ENCODE data around the gene EGF. TPM values are rescaled to one million over a fixed set of nuclear protein-coding genes. Genes with fewer than 3 reads are reported as not detected.

Gene EGF
- total RNA-seq, 1 donor from 2014 or later: not detected

- H3K4me3 Mint-ChIP-seq: no peak overlapping the region
- intact Hi-C loops (cut with micrococcal nuclease): no loop called here
- H3K27me3 Mint-ChIP-seq: peaks cover 3% of the 10 kb centered on the region
- H3K4me1 Mint-ChIP-seq: no peaks in the 10 kb centered on the region
- no peaks in the 10 kb centered on the region for H3K36me3 Mint-ChIP-seq (ENCODE audit: low read depth)
- no peaks in the 10 kb centered on the region for H3K9me3 Mint-ChIP-seq
- no peak for DNase-seq
- H3K27ac Mint-ChIP-seq: no peak overlapping the region
Observed at GRCh38 chr4:109957227-109957626, 44.5 kb downstream of the EGF start.

- intact Hi-C loops (cut with micrococcal nuclease): no loop called here
- no peak for DNase-seq
- Mint-ChIP-seq H3K27me3 (peaks cover 8% of the 10 kb centered on the region), H3K27ac (no peak overlapping the region), H3K9me3 (no peaks in the 10 kb centered on the region), H3K4me1 (no peaks in the 10 kb centered on the region), H3K36me3 (ENCODE audit: low read depth) (no peaks in the 10 kb centered on the region), H3K4me3 (no peak overlapping the region)
Observed at GRCh38 chr4:109959195-109959594, 46.5 kb downstream of the EGF start.

DNA sequence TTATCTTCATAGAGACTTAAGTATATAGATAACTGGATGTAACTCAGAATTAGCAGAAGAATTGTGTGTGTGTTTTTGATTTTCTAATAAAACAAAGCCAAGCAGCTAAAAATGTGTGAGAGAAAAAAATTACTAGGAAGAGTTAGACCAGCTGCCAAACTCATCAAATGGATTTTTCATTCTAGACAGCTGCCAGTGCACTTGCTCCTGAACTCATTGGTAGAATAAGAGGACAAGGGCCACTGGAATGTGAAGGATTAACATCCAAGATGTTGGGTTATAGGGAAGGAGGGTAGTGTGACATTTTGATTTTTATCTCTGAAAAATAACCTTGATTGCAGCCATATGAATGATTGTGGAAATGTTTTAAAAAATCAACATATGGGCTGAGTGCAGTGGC lies 49.7 kb downstream of the EGF start:
- Mint-ChIP-seq H3K4me1 (no peaks in the 10 kb centered on the region), H3K36me3 (ENCODE audit: low read depth) (no peaks in the 10 kb centered on the region), H3K27me3 (peaks cover 21% of the 10 kb centered on the region), H3K27ac (no peak overlapping the region), H3K9me3 (no peaks in the 10 kb centered on the region), H3K4me3 (no peak overlapping the region)
- intact Hi-C loops (cut with micrococcal nuclease): no loop called here
- DNase-seq: no peak

DNA sequence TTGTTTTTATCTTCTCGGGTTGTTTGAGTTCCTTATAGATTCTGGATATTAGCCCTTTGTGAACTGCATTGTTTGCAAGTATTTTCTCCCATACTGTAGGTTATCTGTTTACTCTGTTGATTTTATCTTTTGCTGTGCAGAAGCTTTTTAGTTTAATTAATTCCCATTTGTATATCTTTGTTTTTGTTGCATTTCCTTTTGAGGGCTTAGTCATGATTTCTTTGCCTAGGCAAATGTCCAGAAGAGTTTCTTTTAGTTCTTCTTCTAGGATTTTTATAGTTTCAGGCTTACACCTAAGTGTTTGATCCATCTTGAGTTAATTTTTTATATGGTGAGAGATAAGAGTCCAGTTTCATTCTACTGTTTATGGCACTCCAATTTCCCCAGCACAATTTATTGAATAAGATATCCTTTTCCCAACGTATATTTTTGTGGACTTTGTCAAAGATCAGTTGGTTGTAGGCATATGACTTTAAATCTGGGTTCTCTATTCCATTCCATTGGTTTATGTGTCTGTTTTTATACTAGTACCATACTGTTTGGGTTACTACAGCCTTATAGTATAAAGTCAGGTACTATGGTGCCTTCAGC lies 54.3 kb downstream of the EGF start:
- Mint-ChIP-seq H3K36me3 (ENCODE audit: low read depth) (no peaks in the 10 kb centered on the region), H3K9me3 (no peaks in the 10 kb centered on the region), H3K27ac (no peak overlapping the region), H3K27me3 (peaks cover 26% of the 10 kb centered on the region), H3K4me3 (no peak overlapping the region), H3K4me1 (peaks cover 7% of the 10 kb centered on the region)
- intact Hi-C loops (cut with micrococcal nuclease): no loop called here
- DNase-seq: no peak

GRCh38 chr4:109967798-109968520 lies 55.3 kb downstream of the EGF start:
- Mint-ChIP-seq H3K36me3 (ENCODE audit: low read depth) (no peaks in the 10 kb centered on the region), H3K27ac (no peak overlapping the region), H3K9me3 (no peaks in the 10 kb centered on the region), H3K27me3 (peaks cover 27% of the 10 kb centered on the region), H3K4me3 (no peak overlapping the region), H3K4me1 (peaks cover 7% of the 10 kb centered on the region)
- intact Hi-C loops (cut with micrococcal nuclease): no loop called here
- no peak for DNase-seq

GRCh38 chr4:109969087-109969486 lies 56.4 kb downstream of the EGF start:
- peaks cover 29% of the 10 kb centered on the region for H3K27me3 Mint-ChIP-seq
- no peaks in the 10 kb centered on the region for H3K9me3 Mint-ChIP-seq
- H3K36me3 Mint-ChIP-seq (ENCODE audit: low read depth): no peaks in the 10 kb centered on the region
- no peak overlapping the region for H3K27ac Mint-ChIP-seq
- H3K4me1 Mint-ChIP-seq: peaks cover 7% of the 10 kb centered on the region
- intact Hi-C loops (cut with micrococcal nuclease): no loop called here
- DNase-seq: no peak
- no peak overlapping the region for H3K4me3 Mint-ChIP-seq

- intact Hi-C loops (cut with micrococcal nuclease): no loop called here
Observed at GRCh38 chr4:109969919-109970318, 57.2 kb downstream of the EGF start.

GRCh38 chr4:109972786-109973528 lies 60.3 kb downstream of the EGF start:
- peaks cover 24% of the 10 kb centered on the region for H3K27me3 Mint-ChIP-seq
- intact Hi-C loops (cut with micrococcal nuclease): no loop called here
- H3K4me3 Mint-ChIP-seq: no peak overlapping the region
- peaks cover 7% of the 10 kb centered on the region for H3K4me1 Mint-ChIP-seq
- no peaks in the 10 kb centered on the region for H3K9me3 Mint-ChIP-seq
- DNase-seq: no peak
- no peak overlapping the region for H3K27ac Mint-ChIP-seq
- H3K36me3 Mint-ChIP-seq (ENCODE audit: low read depth): no peaks in the 10 kb centered on the region

More at GRCh38 chr4:109969919-109970318, 57.2 kb downstream of the EGF start:
- Mint-ChIP-seq H3K9me3 (no peaks in the 10 kb centered on the region), H3K4me1 (peaks cover 7% of the 10 kb centered on the region), H3K27ac (no peak overlapping the region), H3K27me3 (peaks cover 33% of the 10 kb centered on the region), H3K36me3 (ENCODE audit: low read depth) (no peaks in the 10 kb centered on the region), H3K4me3 (no peak overlapping the region)
- no peak for DNase-seq

GRCh38 chr4:109973529-109973905 lies 60.8 kb downstream of the EGF start:
- Mint-ChIP-seq H3K27me3 (peaks cover 26% of the 10 kb centered on the region), H3K36me3 (ENCODE audit: low read depth) (no peaks in the 10 kb centered on the region), H3K4me1 (peaks cover 7% of the 10 kb centered on the region), H3K4me3 (no peak overlapping the region), H3K9me3 (no peaks in the 10 kb centered on the region), H3K27ac (no peak overlapping the region)
- DNase-seq: no peak
- intact Hi-C loops (cut with micrococcal nuclease): no loop called here

- no peak overlapping the region for H3K27ac Mint-ChIP-seq
- no peak for DNase-seq
- no peaks in the 10 kb centered on the region for H3K36me3 Mint-ChIP-seq (ENCODE audit: low read depth)
- H3K4me3 Mint-ChIP-seq: no peak overlapping the region
- no peaks in the 10 kb centered on the region for H3K9me3 Mint-ChIP-seq
- peaks cover 44% of the 10 kb centered on the region for H3K27me3 Mint-ChIP-seq
- intact Hi-C loops (cut with micrococcal nuclease): no loop called here
- H3K4me1 Mint-ChIP-seq: no peaks in the 10 kb centered on the region
Observed at GRCh38 chr4:109976189-109976588, 63.5 kb downstream of the EGF start.

GRCh38 chr4:109977854-109978501 lies 65.3 kb downstream of the EGF start:
- Mint-ChIP-seq H3K27me3 (peaks cover 44% of the 10 kb centered on the region), H3K27ac (no peak overlapping the region), H3K4me3 (no peak overlapping the region), H3K36me3 (ENCODE audit: low read depth) (no peaks in the 10 kb centered on the region), H3K4me1 (no peaks in the 10 kb centered on the region), H3K9me3 (no peaks in the 10 kb centered on the region)
- no peak for DNase-seq
- intact Hi-C loops (cut with micrococcal nuclease): loop anchor here (1.0 kb wide), 1 partner anchor 556 kb away; no protein-coding TSS in a partner anchor

- H3K4me1 Mint-ChIP-seq: no peaks in the 10 kb centered on the region
- H3K9me3 Mint-ChIP-seq: no peaks in the 10 kb centered on the region
- no peak overlapping the region for H3K4me3 Mint-ChIP-seq
- intact Hi-C loops (cut with micrococcal nuclease): loop anchor here (1.0 kb wide), 1 partner anchor 557 kb away; no protein-coding TSS in a partner anchor
- DNase-seq: no peak
- no peak overlapping the region for H3K27ac Mint-ChIP-seq
- peaks cover 46% of the 10 kb centered on the region for H3K27me3 Mint-ChIP-seq
- H3K36me3 Mint-ChIP-seq (ENCODE audit: low read depth): no peaks in the 10 kb centered on the region
Observed at GRCh38 chr4:109978704-109979454, 66.2 kb downstream of the EGF start.

DNA sequence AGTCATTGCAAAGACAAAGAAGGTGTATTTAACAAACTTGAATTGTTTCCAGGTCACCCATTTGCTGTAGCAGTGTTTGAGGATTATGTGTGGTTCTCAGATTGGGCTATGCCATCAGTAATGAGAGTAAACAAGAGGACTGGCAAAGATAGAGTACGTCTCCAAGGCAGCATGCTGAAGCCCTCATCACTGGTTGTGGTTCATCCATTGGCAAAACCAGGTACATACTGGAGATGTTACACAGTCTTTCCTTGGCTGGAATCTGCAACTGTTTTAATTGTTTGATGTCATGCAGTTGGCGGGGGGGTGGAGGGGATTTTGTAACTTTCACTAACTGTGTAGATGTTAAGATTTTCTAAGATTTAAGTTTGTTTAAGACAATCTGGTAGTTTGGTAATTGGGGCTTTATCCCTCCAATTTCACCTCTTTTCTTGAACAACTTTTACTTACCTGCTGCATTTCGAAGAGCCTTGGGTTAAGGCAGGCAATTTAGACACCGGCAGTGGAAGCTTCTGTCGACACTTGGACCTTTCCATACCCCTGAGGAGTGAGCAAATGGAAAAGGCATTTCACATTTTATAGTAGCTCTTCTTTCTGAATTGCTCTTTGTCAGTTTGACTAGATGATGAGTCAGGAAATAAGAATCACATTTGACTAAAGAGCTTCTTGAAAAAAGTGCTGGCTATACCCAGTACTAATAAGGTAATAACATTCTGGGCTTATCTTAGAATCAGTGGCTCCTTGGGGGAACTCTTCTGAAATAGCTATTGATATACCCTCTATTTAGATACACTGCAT lies 67.4 kb downstream of the EGF start:
- DNase-seq: no peak
- intact Hi-C loops (cut with micrococcal nuclease): no loop called here
- Mint-ChIP-seq H3K27ac (no peak overlapping the region), H3K36me3 (ENCODE audit: low read depth) (no peaks in the 10 kb centered on the region), H3K27me3 (peaks cover 37% of the 10 kb centered on the region), H3K4me3 (no peak overlapping the region), H3K9me3 (no peaks in the 10 kb centered on the region), H3K4me1 (no peaks in the 10 kb centered on the region)
